Activated T-cell treated with anti-CD3 and anti-CD28 coated beads, Interleukin-2, amount 50 U/mL, for 4 hours (primary cell): ENCODE data around the gene PRDM16. TPM values are rescaled to one million over a fixed set of nuclear protein-coding genes. Genes with fewer than 3 reads are reported as not detected.

ENCODE experiments used
- ATAC-seq, 2 donors: fragments of 200-7000 bp; cut with Tn5 transposase; one replicate each; pipeline ENCODE4 v1.10.0; 2021
- DNase-seq: peaks from one replicate; pipeline ENCODE4 v3.0.0-alpha.2; 2020
- H3K27me3 Mint-ChIP-seq: one replicate; pipeline ENCODE4 v1.8.0; 2021; ENCODE audit warnings: low read depth, mixed read lengths
- H3K36me3 Mint-ChIP-seq: one replicate; pipeline ENCODE4 v1.8.0; 2022; ENCODE audit warnings: mixed read lengths; ENCODE audit not compliant: insufficient read depth
- H3K4me1 Mint-ChIP-seq: one replicate; pipeline ENCODE4 v1.8.0; 2021; ENCODE audit warnings: low read depth, mixed read lengths
- H3K4me3 Mint-ChIP-seq: one replicate; pipeline ENCODE4 v1.8.0; 2021; ENCODE audit warnings: mild to moderate bottlenecking, moderate library complexity, mixed read lengths
- H3K9me3 Mint-ChIP-seq: one replicate; pipeline ENCODE4 v1.8.0; 2021; ENCODE audit warnings: mixed read lengths
- total RNA-seq, 3 donors: library from RNA; stranded (reverse); gene quantifications; one replicate each; pipeline ENCODE4 v1.2.1, GENCODE V29; 2021

PRDM16 gene
- total RNA-seq, 3 donors from 2014 or later: 0.05 to 0.22 TPM; not detected in 1

- Mint-ChIP-seq H3K27me3 (peaks cover 25% of the 10 kb centered on the region), H3K36me3 (no peaks in the 10 kb centered on the region), H3K9me3 (no peaks in the 10 kb centered on the region), H3K4me3 (no peak overlapping the region), H3K4me1 (peaks cover 3% of the 10 kb centered on the region)
- DNase-seq (no peak), ATAC-seq (no peak)
Observed at GRCh38 chr1:3065797-3066196, 3.2 kb upstream of the PRDM16 start.

- Mint-ChIP-seq H3K4me1 (peaks cover 3% of the 10 kb centered on the region), H3K36me3 (no peaks in the 10 kb centered on the region), H3K4me3 (no peak overlapping the region), H3K27me3 (peaks cover 28% of the 10 kb centered on the region), H3K9me3 (no peaks in the 10 kb centered on the region)
- ATAC-seq (no peak), DNase-seq (no peak)
Observed at GRCh38 chr1:3066250-3066711, 2.7 kb upstream of the PRDM16 start.

- H3K36me3 Mint-ChIP-seq: no peaks in the 10 kb centered on the region
- no peak overlapping the region for H3K4me3 Mint-ChIP-seq
- ATAC-seq (no peak), DNase-seq (no peak)
- peaks cover 3% of the 10 kb centered on the region for H3K4me1 Mint-ChIP-seq
- no peaks in the 10 kb centered on the region for H3K9me3 Mint-ChIP-seq
- peaks cover 33% of the 10 kb centered on the region for H3K27me3 Mint-ChIP-seq
Observed at GRCh38 chr1:3066826-3067225, 2.2 kb upstream of the PRDM16 start.

GRCh38 chr1:3067301-3067670 is 1.7 kb upstream of the PRDM16 start:
- Mint-ChIP-seq H3K4me3 (no peak overlapping the region), H3K36me3 (no peaks in the 10 kb centered on the region), H3K9me3 (no peaks in the 10 kb centered on the region), H3K27me3 (peaks cover 38% of the 10 kb centered on the region), H3K4me1 (peaks cover 3% of the 10 kb centered on the region)
- DNase-seq (no peak), ATAC-seq (no peak)

GRCh38 chr1:3067671-3068563 is 1.1 kb upstream of the PRDM16 start:
- H3K36me3 Mint-ChIP-seq: no peaks in the 10 kb centered on the region
- H3K9me3 Mint-ChIP-seq: no peaks in the 10 kb centered on the region
- H3K4me1 Mint-ChIP-seq: peaks cover 3% of the 10 kb centered on the region
- no peak for DNase-seq
- ATAC-seq: no peak
- peak overlapping the region; percentile 31 for H3K4me3 Mint-ChIP-seq
- peaks cover 37% of the 10 kb centered on the region for H3K27me3 Mint-ChIP-seq

- Mint-ChIP-seq H3K9me3 (no peaks in the 10 kb centered on the region), H3K36me3 (no peaks in the 10 kb centered on the region), H3K4me1 (peaks cover 3% of the 10 kb centered on the region), H3K4me3 (peak overlapping the region; percentile 51), H3K27me3 (peaks cover 41% of the 10 kb centered on the region)
- ATAC-seq (peak; percentile 15 to 36), DNase-seq (no peak)
Observed at GRCh38 chr1:3069491-3070308, 697 bp downstream of the PRDM16 start.

GRCh38 chr1:3070309-3070643 is 1.3 kb downstream of the PRDM16 start:
- no peaks in the 10 kb centered on the region for H3K36me3 Mint-ChIP-seq
- DNase-seq (no peak), ATAC-seq (peak in 1 of 2 donors; percentile 9)
- peaks cover 39% of the 10 kb centered on the region for H3K27me3 Mint-ChIP-seq
- peaks cover 3% of the 10 kb centered on the region for H3K4me1 Mint-ChIP-seq
- no peaks in the 10 kb centered on the region for H3K9me3 Mint-ChIP-seq
- no peak overlapping the region for H3K4me3 Mint-ChIP-seq

GRCh38 chr1:3070644-3071564 is 1.9 kb downstream of the PRDM16 start:
- no peaks in the 10 kb centered on the region for H3K9me3 Mint-ChIP-seq
- peak overlapping the region; percentile 33 for H3K4me3 Mint-ChIP-seq
- peak in 1 of 2 donors; percentile 20 for ATAC-seq
- peaks cover 3% of the 10 kb centered on the region for H3K4me1 Mint-ChIP-seq
- H3K36me3 Mint-ChIP-seq: no peaks in the 10 kb centered on the region
- DNase-seq: no peak
- H3K27me3 Mint-ChIP-seq: peaks cover 37% of the 10 kb centered on the region

GRCh38 chr1:3071565-3072390 is 2.8 kb downstream of the PRDM16 start:
- Mint-ChIP-seq H3K4me1 (peaks cover 3% of the 10 kb centered on the region), H3K36me3 (no peaks in the 10 kb centered on the region), H3K9me3 (no peaks in the 10 kb centered on the region), H3K4me3 (peak overlapping the region; percentile 24), H3K27me3 (peaks cover 38% of the 10 kb centered on the region)
- ATAC-seq: no peak
- no peak for DNase-seq

GRCh38 chr1:3072391-3073185 is 3.6 kb downstream of the PRDM16 start:
- Mint-ChIP-seq H3K27me3 (peaks cover 33% of the 10 kb centered on the region), H3K9me3 (no peaks in the 10 kb centered on the region), H3K4me1 (peaks cover 3% of the 10 kb centered on the region), H3K36me3 (no peaks in the 10 kb centered on the region), H3K4me3 (no peak overlapping the region)
- ATAC-seq: no peak
- no peak for DNase-seq

- DNase-seq: no peak
- no peaks in the 10 kb centered on the region for H3K36me3 Mint-ChIP-seq
Observed at GRCh38 chr1:3073186-3073488, 4.1 kb downstream of the PRDM16 start.

GRCh38 chr1:3073489-3074296 is 4.7 kb downstream of the PRDM16 start:
- no peak for DNase-seq
- Mint-ChIP-seq H3K36me3 (no peaks in the 10 kb centered on the region), H3K27me3 (peaks cover 35% of the 10 kb centered on the region), H3K4me3 (no peak overlapping the region), H3K4me1 (peaks cover 3% of the 10 kb centered on the region), H3K9me3 (no peaks in the 10 kb centered on the region)
- ATAC-seq: no peak

More at GRCh38 chr1:3073186-3073488, 4.1 kb downstream of the PRDM16 start:
- Mint-ChIP-seq H3K4me1 (peaks cover 3% of the 10 kb centered on the region), H3K27me3 (peaks cover 33% of the 10 kb centered on the region), H3K9me3 (no peaks in the 10 kb centered on the region), H3K4me3 (no peak overlapping the region)
- ATAC-seq: no peak
